NT2/D1 (cell line): ENCODE measurements around the gene C20orf144.

ENCODE experiments used
- SUZ12 ChIP-seq: IDR thresholded peaks from 2 replicates; pipeline ENCODE4 v1.6.1; 2011; ENCODE audit not compliant: insufficient read length, insufficient read depth; ENCODE audit errors: extremely low read depth
- YY1 ChIP-seq: IDR thresholded peaks from 2 replicates; pipeline ENCODE4 v1.6.1; 2011; ENCODE audit not compliant: insufficient read length, insufficient read depth
- ZNF274 ChIP-seq: IDR thresholded peaks from 2 replicates; pipeline ENCODE4 v1.6.1; 2011; ENCODE audit warnings: mild to moderate bottlenecking, low read depth, low read length

DNA sequence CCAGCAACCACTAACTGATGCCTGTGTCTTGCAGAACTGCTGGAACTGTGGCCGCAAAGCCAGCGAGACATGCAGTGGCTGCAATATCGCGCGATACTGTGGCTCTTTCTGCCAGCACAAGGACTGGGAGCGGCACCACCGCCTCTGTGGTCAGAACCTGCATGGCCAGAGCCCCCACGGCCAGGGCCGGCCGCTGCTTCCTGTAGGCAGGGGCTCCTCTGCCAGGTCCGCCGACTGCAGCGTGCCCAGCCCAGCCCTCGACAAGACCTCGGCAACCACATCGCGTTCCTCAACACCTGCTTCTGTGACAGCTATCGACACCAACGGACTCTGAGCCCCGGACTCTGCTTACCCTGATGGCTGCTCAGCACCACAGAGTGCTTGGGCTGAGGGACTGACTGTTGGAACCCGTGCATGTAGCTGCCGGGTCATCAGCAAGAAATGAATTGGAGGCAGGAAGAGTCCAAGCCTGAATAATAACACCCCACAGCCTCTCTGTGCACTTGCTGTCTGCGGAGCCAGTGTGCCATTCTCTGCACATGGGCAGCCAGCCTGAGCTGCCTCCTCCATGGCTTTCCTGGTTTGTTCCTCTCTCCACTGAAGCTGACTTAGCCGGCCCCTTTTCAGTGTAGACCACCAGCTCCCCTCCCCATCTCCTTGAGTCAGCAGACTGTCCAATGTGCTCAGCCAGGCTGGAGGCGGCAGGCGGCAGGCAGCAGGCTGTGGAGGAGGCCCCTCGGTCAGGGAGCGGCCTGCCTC lies 17.6 kb upstream of the C20orf144 start:
- TF ChIP-seq YY1 = no peak
- TF ChIP-seq SUZ12 = no peak
- TF ChIP-seq ZNF274 = no peak
